Urinary bladder (tissue), 4 donors: Measurements from ENCODE around the gene ITPRIP. TPM values are rescaled to one million over a fixed set of nuclear protein-coding genes. Genes with fewer than 3 reads are reported as not detected.

Experiments used
- DNase-seq: peaks from one replicate; pipeline ENCODE4 v3.0.0-alpha.2; 2015; ENCODE audit errors: extremely low spot score
- H3K27ac ChIP-seq: one replicate; pipeline ENCODE4 v1.5.1; 2013; ENCODE audit warnings: low read depth, mild to moderate bottlenecking, moderate library complexity
- H3K36me3 ChIP-seq: one replicate; pipeline ENCODE4 v1.6.1; 2013; ENCODE audit warnings: mild to moderate bottlenecking, moderate library complexity; ENCODE audit not compliant: insufficient read depth
- H3K4me1 ChIP-seq: one replicate; pipeline ENCODE4 v1.6.1; 2013; ENCODE audit warnings: mild to moderate bottlenecking, moderate library complexity; ENCODE audit not compliant: insufficient read depth
- H3K4me3 ChIP-seq: one replicate; pipeline ENCODE4 v1.5.1; 2013; ENCODE audit warnings: low read depth, low read length
- WGBS: extraction: QIAGEN DNeasy Blood & Tissue Kit; methylation state at CpG from one replicate; pipeline ENCODE4 v1.1.7; 2013; 5-methylcytosine and 5-hydroxymethylcytosine counted together
- polyA plus RNA-seq: library from polyadenylated mRNA; stranded (reverse); fragments of 200-250 nt; gene quantifications from one replicate; pipeline ENCODE4 v1.2.3, GENCODE V29; 2013
- total RNA-seq: library from RNA; depleted of rRNA; stranded (reverse); fragments of >200 nt; gene quantifications from one replicate; pipeline ENCODE4 v1.2.3, GENCODE V29; 2014
- donor health status: healthy with polysubstance abuse.
- donor health status: healthy.

ITPRIP gene
- total and polyA plus RNA-seq, 2 donors: 7.6 to 22.4 TPM

- no peak overlapping the region for H3K4me3 ChIP-seq
- DNase-seq: no peak
- no peak overlapping the region for H3K27ac ChIP-seq
- H3K36me3 ChIP-seq: no peaks in the 10 kb centered on the region
- 50% methylated on average over 2 of the region's 2 CpGs for WGBS
- no peaks in the 10 kb centered on the region for H3K4me1 ChIP-seq
Observed at GRCh38 chr10:104303594-104304355, 34.5 kb downstream of the ITPRIP start.

GRCh38 chr10:104301907-104302690, 36.2 kb downstream of the ITPRIP start:
- Histone ChIP-seq H3K27ac (no peak overlapping the region), H3K4me1 (no peaks in the 10 kb centered on the region), H3K36me3 (no peaks in the 10 kb centered on the region), H3K4me3 (no peak overlapping the region)
- DNase-seq: no peak
- 77% methylated on average over 3 of the region's 3 CpGs for WGBS

- Histone ChIP-seq H3K27ac (no peak overlapping the region), H3K4me3 (no peak overlapping the region), H3K4me1 (no peaks in the 10 kb centered on the region), H3K36me3 (no peaks in the 10 kb centered on the region)
- no peak for DNase-seq
- WGBS: 28% methylated on average over 7 of the region's 7 CpGs
Observed at GRCh38 chr10:104300736-104301292, 37.5 kb downstream of the ITPRIP start.

- Histone ChIP-seq H3K4me1 (no peaks in the 10 kb centered on the region), H3K36me3 (no peaks in the 10 kb centered on the region), H3K4me3 (no peak overlapping the region), H3K27ac (peak overlapping the region; percentile 12)
- WGBS: 40% methylated on average over 12 of the region's 12 CpGs
- no peak for DNase-seq
Observed at GRCh38 chr10:104300002-104300735, 38.1 kb downstream of the ITPRIP start.

- WGBS: 43% methylated on average over 13 of the region's 13 CpGs
- Histone ChIP-seq H3K4me1 (no peaks in the 10 kb centered on the region), H3K27ac (peak overlapping the region; percentile 57), H3K4me3 (no peak overlapping the region), H3K36me3 (no peaks in the 10 kb centered on the region)
- DNase-seq: no peak
Observed at GRCh38 chr10:104299031-104299904, 39.0 kb downstream of the ITPRIP start.

- DNase-seq: no peak
- H3K4me3 ChIP-seq: no peak overlapping the region
- no peaks in the 10 kb centered on the region for H3K4me1 ChIP-seq
- WGBS: 62% methylated on average over 17 of the region's 17 CpGs
- H3K36me3 ChIP-seq: no peaks in the 10 kb centered on the region
- no peak overlapping the region for H3K27ac ChIP-seq
Observed at GRCh38 chr10:104297697-104298660, 40.3 kb downstream of the ITPRIP start.

- Histone ChIP-seq H3K4me1 (no peaks in the 10 kb centered on the region), H3K4me3 (no peak overlapping the region), H3K36me3 (no peaks in the 10 kb centered on the region), H3K27ac (no peak overlapping the region)
- DNase-seq: no peak
- 97% methylated on average over 10 of the region's 10 CpGs for WGBS
Observed at GRCh38 chr10:104296687-104297436, 41.4 kb downstream of the ITPRIP start.

GRCh38 chr10:104293781-104294321, 44.4 kb downstream of the ITPRIP start:
- H3K27ac ChIP-seq: no peak overlapping the region
- no peaks in the 10 kb centered on the region for H3K4me1 ChIP-seq
- 91% methylated on average over 5 of the region's 5 CpGs for WGBS
- H3K36me3 ChIP-seq: no peaks in the 10 kb centered on the region
- DNase-seq: no peak
- H3K4me3 ChIP-seq: no peak overlapping the region

GRCh38 chr10:104293011-104293410, 45.3 kb downstream of the ITPRIP start:
- WGBS: 60% methylated on average over 2 of the region's 2 CpGs
- H3K4me1 ChIP-seq: no peaks in the 10 kb centered on the region
- H3K4me3 ChIP-seq: no peak overlapping the region
- no peak for DNase-seq
- no peaks in the 10 kb centered on the region for H3K36me3 ChIP-seq
- no peak overlapping the region for H3K27ac ChIP-seq

- WGBS: 1% methylated on average over 26 of the region's 26 CpGs
- Histone ChIP-seq H3K36me3 (no peaks in the 10 kb centered on the region), H3K27ac (no peak overlapping the region), H3K4me1 (no peaks in the 10 kb centered on the region), H3K4me3 (no peak overlapping the region)
- peak; percentile 66 for DNase-seq
Observed at GRCh38 chr10:104291439-104291951, 46.8 kb downstream of the ITPRIP start.

- no peaks in the 10 kb centered on the region for H3K4me1 ChIP-seq
- DNase-seq: no peak
- no peaks in the 10 kb centered on the region for H3K36me3 ChIP-seq
- no peak overlapping the region for H3K4me3 ChIP-seq
- 41% methylated on average over 1 of the region's 1 CpG for WGBS
- no peak overlapping the region for H3K27ac ChIP-seq
Observed at GRCh38 chr10:104288355-104288754, 49.9 kb downstream of the ITPRIP start.
